Tibial nerve (tissue), 4 donors: ENCODE measurements around the gene NOS3. TPM values are rescaled to one million over a fixed set of nuclear protein-coding genes. Genes with fewer than 3 reads are reported as not detected.
A peak's percentile ranks its signal among the peaks of the same experiment; 100 is the strongest.

Experiments used
- DNase-seq, 2 donors: peaks; one replicate each; pipeline ENCODE4 v3.0.0-alpha.2; 2019; ENCODE audit warnings: low spot score in 2 of 2
- H3K27ac ChIP-seq, 4 donors: fragments of 200-600 bp; sonication (generic) in 3 of 4; one replicate each; pipeline ENCODE4 v1.5.1; 2017 to 2019; ENCODE audit warnings: mild to moderate bottlenecking in 1 of 4
- H3K27me3 ChIP-seq, 2 donors: fragments of 200-600 bp; sonication (generic) in 1 of 2; one replicate each; pipeline versions ENCODE4 v1.5.1 to v1.6.0; 2017 to 2019
- H3K36me3 ChIP-seq, 3 donors: fragments of 200-600 bp; sonication (generic); one replicate each; pipeline ENCODE4 v1.5.1; 2018 to 2019
- H3K4me1 ChIP-seq, 4 donors: fragments of 200-600 bp; sonication (generic) in 3 of 4; one replicate each; pipeline ENCODE4 v1.5.1; 2017 to 2019
- H3K4me3 ChIP-seq, 4 donors: fragments of 200-600 bp; sonication (generic) in 3 of 4; one replicate each; pipeline ENCODE4 v1.5.1; 2017 to 2019; ENCODE audit warnings: mild to moderate bottlenecking in 1 of 4, moderate library complexity in 1 of 4
- H3K9me3 ChIP-seq, 4 donors: fragments of 200-600 bp; sonication (generic) in 3 of 4; one replicate each; pipeline ENCODE4 v1.5.1; 2017 to 2019
- CTCF ChIP-seq, 5 experiments: fragments of 200-600 bp in 3 of 5; fragments of 450-650 bp in 2 of 5; sonication (generic) in 3 of 5; IDR thresholded peaks; one replicate each; pipeline ENCODE4 v1.5.1; 2016 to 2019; ENCODE audit warnings: antibody characterized with exemption in 5 of 5, mild to moderate bottlenecking in 3 of 5, moderate library complexity in 2 of 5
- EP300 ChIP-seq, 2 donors: sonication (generic); formaldehyde crosslinking; IDR thresholded peaks; one replicate each; pipeline ENCODE4 v1.6.1; 2017; ENCODE audit warnings: antibody characterized with exemption in 2 of 2, mild to moderate bottlenecking in 1 of 2
- POLR2A ChIP-seq, 2 donors: fragments of 450-650 bp; IDR thresholded peaks; one replicate each; pipeline ENCODE4 v1.6.1; 2017; ENCODE audit warnings: antibody characterized with exemption in 2 of 2, mild to moderate bottlenecking in 2 of 2, moderate library complexity in 2 of 2
- WGBS, 2 donors: methylation state at CpG; one replicate each; pipeline ENCODE4 v1.1.5; 2018; 5-methylcytosine and 5-hydroxymethylcytosine counted together
- total RNA-seq, 4 donors: library from RNA; depleted of rRNA; stranded (reverse); fragments of >200 nt; gene quantifications; one replicate each; pipeline ENCODE4 v1.1.0, GENCODE V29; 2016

NOS3 gene
- total RNA-seq, 4 donors from 2014 or later, result 20.3 to 38.1 (median 23.8) TPM

- Histone ChIP-seq H3K4me3 (peak overlapping the region in 1 of 4 donors; percentile 39), H3K27ac (no peak overlapping the region), H3K36me3 (no peaks in the 10 kb centered on the region), H3K9me3 (peaks cover 0 to 5% (median 0%) of the 10 kb centered on the region in 4 donors), H3K27me3 (peaks cover 0 to 39% of the 10 kb centered on the region in 2 donors), H3K4me1 (peaks cover 0 to 17% (median 0%) of the 10 kb centered on the region in 4 donors)
- DNase-seq, result no peak
- WGBS, 2 donors, result 63 to 68% methylated on average over 15 to 19 of the region's 19 CpGs
- TF ChIP-seq POLR2A (IDR thresholded peaks at IDR 0.05) (no peak), EP300 (IDR thresholded peaks at IDR 0.05) (no peak), CTCF (IDR thresholded peaks at IDR 0.05) (no peak)
Measured at GRCh38 chr7:150994838-150995510, 4.2 kb downstream of the NOS3 start.

- Histone ChIP-seq H3K27me3 (peaks cover 0 to 49% of the 10 kb centered on the region in 2 donors), H3K4me3 (peak overlapping the region in 1 of 4 donors; percentile 6), H3K4me1 (peaks cover 0 to 17% (median 0%) of the 10 kb centered on the region in 4 donors), H3K27ac (no peak overlapping the region), H3K9me3 (no peaks in the 10 kb centered on the region), H3K36me3 (no peaks in the 10 kb centered on the region)
- no peak for TF ChIP-seq EP300 (IDR thresholded peaks at IDR 0.05)
- no peak for TF ChIP-seq POLR2A (IDR thresholded peaks at IDR 0.05)
- TF ChIP-seq CTCF (IDR thresholded peaks at IDR 0.05), result no peak
- DNase-seq, result no peak
- WGBS, 2 donors, result 30 to 31% methylated on average over 27 to 31 of the region's 31 CpGs
Measured at GRCh38 chr7:150996376-150997074, 5.7 kb downstream of the NOS3 start.

DNA sequence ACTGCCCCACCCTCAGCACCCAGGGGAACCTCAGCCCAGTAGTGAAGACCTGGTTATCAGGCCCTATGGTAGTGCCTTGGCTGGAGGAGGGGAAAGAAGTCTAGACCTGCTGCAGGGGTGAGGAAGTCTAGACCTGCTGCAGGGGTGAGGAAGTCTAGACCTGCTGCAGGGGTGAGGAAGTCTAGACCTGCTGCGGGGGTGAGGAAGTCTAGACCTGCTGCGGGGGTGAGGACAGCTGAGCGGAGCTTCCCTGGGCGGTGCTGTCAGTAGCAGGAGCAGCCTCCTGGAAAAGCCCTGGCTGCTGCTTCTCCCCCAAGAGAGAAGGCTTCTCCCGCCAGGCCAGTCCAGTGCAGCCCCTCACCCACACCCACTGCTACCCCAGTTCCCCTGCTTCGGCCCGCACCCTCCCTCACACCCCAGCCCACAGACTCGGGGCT lies 6.3 kb downstream of the NOS3 start:
- Histone ChIP-seq H3K36me3 (no peaks in the 10 kb centered on the region), H3K4me3 (no peak overlapping the region), H3K27me3 (peaks cover 0 to 49% of the 10 kb centered on the region in 2 donors), H3K4me1 (peaks cover 0 to 17% (median 0%) of the 10 kb centered on the region in 4 donors), H3K27ac (no peak overlapping the region), H3K9me3 (no peaks in the 10 kb centered on the region)
- no peak for TF ChIP-seq POLR2A (IDR thresholded peaks at IDR 0.05)
- no peak for TF ChIP-seq EP300 (IDR thresholded peaks at IDR 0.05)
- TF ChIP-seq CTCF (IDR thresholded peaks at IDR 0.05), result no peak
- no peak for DNase-seq
- WGBS, 2 donors, result 83 to 89% methylated on average over 8 of the region's 8 CpGs

DNA sequence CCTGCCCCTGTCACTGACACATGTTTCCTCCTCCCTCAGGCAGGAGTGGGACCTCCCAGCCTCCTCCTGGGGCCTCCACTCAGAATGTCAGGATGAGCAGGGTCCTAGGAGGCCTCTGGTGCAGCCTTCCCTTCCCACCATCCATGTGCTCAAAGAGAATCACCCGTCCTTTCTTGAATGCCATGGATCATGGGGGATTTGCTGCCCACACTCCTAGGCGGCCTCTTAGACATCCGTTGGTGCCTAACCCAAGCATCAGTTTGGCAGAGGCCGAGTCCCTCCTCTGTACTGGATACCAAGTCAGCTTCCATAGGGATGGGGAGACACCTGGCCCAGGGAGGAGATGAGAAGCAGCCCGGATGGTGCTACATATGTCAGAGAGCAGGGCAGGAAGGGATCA lies 7.0 kb downstream of the NOS3 start:
- Histone ChIP-seq H3K27me3 (peaks cover 0 to 42% of the 10 kb centered on the region in 2 donors), H3K36me3 (no peaks in the 10 kb centered on the region), H3K4me3 (no peak overlapping the region), H3K9me3 (no peaks in the 10 kb centered on the region), H3K4me1 (peaks cover 0 to 17% (median 0%) of the 10 kb centered on the region in 4 donors), H3K27ac (no peak overlapping the region)
- no peak for TF ChIP-seq EP300 (IDR thresholded peaks at IDR 0.05)
- no peak for TF ChIP-seq POLR2A (IDR thresholded peaks at IDR 0.05)
- no peak for TF ChIP-seq CTCF (IDR thresholded peaks at IDR 0.05)
- no peak for DNase-seq
- WGBS, 2 donors, result 86 to 93% methylated on average over 4 to 5 of the region's 5 CpGs

GRCh38 chr7:150998341-150998740 lies 7.5 kb downstream of the NOS3 start:
- no peak for TF ChIP-seq CTCF (IDR thresholded peaks at IDR 0.05)
- TF ChIP-seq POLR2A (IDR thresholded peaks at IDR 0.05), result no peak
- no peak for TF ChIP-seq EP300 (IDR thresholded peaks at IDR 0.05)
- peaks cover 0 to 17% (median 0%) of the 10 kb centered on the region in 4 donors for H3K4me1 ChIP-seq
- DNase-seq, result no peak
- WGBS, 2 donors, result 85 to 86% methylated on average over 18 to 19 of the region's 20 CpGs
- H3K27me3 ChIP-seq, result peaks cover 0 to 42% of the 10 kb centered on the region in 2 donors
- no peak overlapping the region for H3K27ac ChIP-seq
- no peaks in the 10 kb centered on the region for H3K9me3 ChIP-seq
- no peak overlapping the region for H3K4me3 ChIP-seq
- no peaks in the 10 kb centered on the region for H3K36me3 ChIP-seq
